Umbilical cord (tissue), 2 donors: ENCODE measurements around the gene DTD1. TPM values are rescaled to one million over a fixed set of nuclear protein-coding genes. Genes with fewer than 3 reads are reported as not detected.

Experiments used
- DNase-seq: peaks from one replicate; pipeline ENCODE4 v3.0.0-alpha.2; 2015; ENCODE audit warnings: low spot score
- total RNA-seq: library from RNA; depleted of rRNA; stranded (reverse); fragments of >200 nt; gene quantifications from one replicate; pipeline ENCODE4 v1.2.3, GENCODE V29; 2014; ENCODE audit warnings: low replicate concordance; ENCODE audit not compliant: insufficient read depth

The DTD1 gene
- total RNA-seq, 1 donor from 2014 or later, result 20.2 TPM

GRCh38 chr20:18702736-18703135 lies 114.9 kb downstream of the DTD1 start:
- DNase-seq, result no peak

GRCh38 chr20:18705490-18705889 lies 117.6 kb downstream of the DTD1 start:
- DNase-seq, result peak; percentile 66

GRCh38 chr20:18705910-18706309 lies 118.1 kb downstream of the DTD1 start:
- no peak for DNase-seq

- no peak for DNase-seq
Measured at GRCh38 chr20:18712131-18712530, 124.3 kb downstream of the DTD1 start.

GRCh38 chr20:18712882-18713281 lies 125.0 kb downstream of the DTD1 start:
- no peak for DNase-seq

GRCh38 chr20:18715564-18715963 lies 127.7 kb downstream of the DTD1 start:
- no peak for DNase-seq

GRCh38 chr20:18717062-18717461 lies 129.2 kb downstream of the DTD1 start:
- no peak for DNase-seq

- DNase-seq, result no peak
Measured at GRCh38 chr20:18718129-18718528, 130.3 kb downstream of the DTD1 start.

GRCh38 chr20:18719426-18719825 lies 131.6 kb downstream of the DTD1 start:
- no peak for DNase-seq

GRCh38 chr20:18721551-18722115 lies 133.8 kb downstream of the DTD1 start:
- DNase-seq, result no peak

- DNase-seq, result no peak
Measured at GRCh38 chr20:18722371-18722770, 134.5 kb downstream of the DTD1 start.

GRCh38 chr20:18724077-18724476 lies 136.2 kb downstream of the DTD1 start:
- no peak for DNase-seq

GRCh38 chr20:18724788-18725464 lies 137.1 kb downstream of the DTD1 start:
- DNase-seq, result no peak

GRCh38 chr20:18727032-18727508 lies 139.2 kb downstream of the DTD1 start:
- no peak for DNase-seq

- DNase-seq, result no peak
Measured at GRCh38 chr20:18728165-18728869, 140.5 kb downstream of the DTD1 start.

GRCh38 chr20:18728870-18729224 lies 141.0 kb downstream of the DTD1 start:
- DNase-seq, result no peak

- no peak for DNase-seq
Measured at GRCh38 chr20:18729231-18729825, 141.5 kb downstream of the DTD1 start.

GRCh38 chr20:18731940-18732339 lies 144.1 kb downstream of the DTD1 start:
- no peak for DNase-seq

- DNase-seq, result no peak
Measured at GRCh38 chr20:18734525-18735189, 146.8 kb downstream of the DTD1 start.

GRCh38 chr20:18737140-18737539 lies 149.3 kb downstream of the DTD1 start:
- no peak for DNase-seq

- no peak for DNase-seq
Measured at GRCh38 chr20:18738055-18738454, 150.2 kb downstream of the DTD1 start.

- DNase-seq, result no peak
Measured at GRCh38 chr20:18738888-18739287, 151.0 kb downstream of the DTD1 start.
